Body of pancreas (tissue), 4 donors: ENCODE results near the gene LETM1. TPM values are rescaled to one million over a fixed set of nuclear protein-coding genes. Genes with fewer than 3 reads are reported as not detected.

Experiments used
- ATAC-seq: fragments of 150-250 bp; one replicate; pipeline ENCODE4 v1.9.1; 2016
- DNase-seq, 4 donors: peaks; one replicate each; pipeline ENCODE4 v3.0.0-alpha.2; 2019
- H3K27ac ChIP-seq, 4 donors: fragments of 200-600 bp; sonication (generic); 1 replicate in 3 of 4; 2 replicates in 1 of 4; pipeline versions ENCODE4 v1.5.1 to v1.6.1; 2016 to 2019; ENCODE audit warnings: mild to moderate bottlenecking in 1 of 4, mixed read lengths in 1 of 4, moderate library complexity in 1 of 4
- H3K27me3 ChIP-seq, 2 donors: fragments of 200-600 bp; sonication (generic); one replicate each; pipeline ENCODE4 v1.6.0; 2016; ENCODE audit warnings: mild to moderate bottlenecking in 1 of 2
- H3K36me3 ChIP-seq, 2 donors: fragments of 200-600 bp; sonication (generic); replicated peaks in 1 of 2; 2 replicates each; pipeline ENCODE4 v1.5.1; 2016; ENCODE audit warnings: low read depth in 2 of 2; ENCODE audit not compliant: insufficient read depth in 1 of 2
- H3K4me1 ChIP-seq: fragments of 200-600 bp; sonication (generic); one replicate; pipeline ENCODE4 v1.6.0; 2016
- H3K4me3 ChIP-seq, 2 donors: fragments of 200-600 bp; sonication (generic); 1 replicate in 1 of 2; 2 replicates in 1 of 2; pipeline ENCODE4 v1.5.1; 2016 to 2019
- H3K9me3 ChIP-seq, 3 donors: fragments of 200-600 bp; sonication (generic); 1 replicate in 2 of 3; 2 replicates in 1 of 3; pipeline ENCODE4 v1.5.1; 2016
- POLR2A ChIP-seq, 3 donors: fragments of 450-650 bp; IDR thresholded peaks; one replicate each; pipeline ENCODE4 v1.6.1; 2016; ENCODE audit warnings: antibody characterized with exemption in 3 of 3, mild to moderate bottlenecking in 2 of 3
- WGBS, 2 donors: methylation state at CpG; one replicate each; pipeline ENCODE4 v1.1.5; 2017; 5-methylcytosine and 5-hydroxymethylcytosine counted together
- intact Hi-C: fragments of 100-400 bp; cut with DNase I; formaldehyde crosslinking; loops from one replicate; pipeline ENCODE4 v1.15.1; 2023
- total RNA-seq, 2 donors: library from RNA; depleted of rRNA; stranded (reverse); fragments of >200 nt; gene quantifications; one replicate each; pipeline ENCODE4 v1.1.0, GENCODE V29; 2016
- TF ChIP-seq, protein P1 (sequence below), 7 experiments: fragments of 450-650 bp in 4 of 7; fragments of 200-600 bp in 3 of 7; sonication (generic) in 3 of 7; IDR thresholded peaks; one replicate each; pipeline ENCODE4 v1.5.1; 2016 to 2019; ENCODE audit warnings: antibody characterized with exemption in 7 of 7

LETM1 gene
- total RNA-seq, 2 donors from 2014 or later: 23.3 to 52.4 TPM

- TF ChIP-seq POLR2A (IDR thresholded peaks at IDR 0.05): no peak
- TF ChIP-seq, protein P1, sequence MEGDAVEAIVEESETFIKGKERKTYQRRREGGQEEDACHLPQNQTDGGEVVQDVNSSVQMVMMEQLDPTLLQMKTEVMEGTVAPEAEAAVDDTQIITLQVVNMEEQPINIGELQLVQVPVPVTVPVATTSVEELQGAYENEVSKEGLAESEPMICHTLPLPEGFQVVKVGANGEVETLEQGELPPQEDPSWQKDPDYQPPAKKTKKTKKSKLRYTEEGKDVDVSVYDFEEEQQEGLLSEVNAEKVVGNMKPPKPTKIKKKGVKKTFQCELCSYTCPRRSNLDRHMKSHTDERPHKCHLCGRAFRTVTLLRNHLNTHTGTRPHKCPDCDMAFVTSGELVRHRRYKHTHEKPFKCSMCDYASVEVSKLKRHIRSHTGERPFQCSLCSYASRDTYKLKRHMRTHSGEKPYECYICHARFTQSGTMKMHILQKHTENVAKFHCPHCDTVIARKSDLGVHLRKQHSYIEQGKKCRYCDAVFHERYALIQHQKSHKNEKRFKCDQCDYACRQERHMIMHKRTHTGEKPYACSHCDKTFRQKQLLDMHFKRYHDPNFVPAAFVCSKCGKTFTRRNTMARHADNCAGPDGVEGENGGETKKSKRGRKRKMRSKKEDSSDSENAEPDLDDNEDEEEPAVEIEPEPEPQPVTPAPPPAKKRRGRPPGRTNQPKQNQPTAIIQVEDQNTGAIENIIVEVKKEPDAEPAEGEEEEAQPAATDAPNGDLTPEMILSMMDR (IDR thresholded peaks at IDR 0.05): peak in 5 of 7 experiments; percentile 13 to 32 (median 26)
- no peaks in the 10 kb centered on the region for H3K27me3 ChIP-seq
- H3K4me1 ChIP-seq: peaks cover 82% of the 10 kb centered on the region
Observed at GRCh38 chr4:1767770-1768366, 88.1 kb downstream of the LETM1 start.

DNA sequence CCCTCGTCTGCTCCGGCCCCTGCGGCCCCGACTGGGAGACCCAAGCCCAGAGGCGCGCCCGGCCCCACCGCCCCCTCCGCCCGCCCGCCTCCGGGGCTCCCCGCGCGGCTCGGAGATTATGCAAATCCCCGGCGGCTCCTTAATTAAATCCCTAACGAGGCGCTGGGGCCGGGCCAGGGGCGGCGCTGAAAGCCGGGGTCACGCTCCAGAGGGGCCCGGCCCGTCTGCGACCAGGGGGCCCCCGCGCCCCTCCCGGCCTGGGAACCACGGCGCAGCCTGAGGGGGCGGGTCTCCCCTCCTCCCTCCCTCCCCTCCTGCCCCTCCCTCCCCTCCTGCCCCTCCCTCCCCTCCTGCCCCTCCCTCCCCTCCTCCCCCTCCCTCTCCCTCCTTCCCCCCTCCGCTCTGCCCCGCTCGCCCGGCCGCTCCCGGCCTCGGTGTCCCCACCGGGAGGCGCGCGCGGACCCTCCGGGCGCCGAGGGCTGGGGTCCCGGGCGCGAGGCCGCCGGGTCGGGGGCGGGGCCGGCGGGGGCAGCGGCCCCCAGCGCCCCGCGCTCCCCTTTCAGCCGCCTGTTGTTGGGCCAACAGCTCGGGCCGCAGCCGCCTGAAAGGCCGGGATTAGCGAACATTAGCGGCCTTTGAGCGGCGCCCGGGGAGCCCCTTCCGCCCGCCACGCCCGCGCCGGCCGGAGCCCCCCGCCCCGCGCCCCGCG, 88.7 kb downstream of the LETM1 start:
- peak overlapping the region; percentile 81 to 93 (median 90) for H3K27ac ChIP-seq
- peak in 3 of 4 donors; percentile 37 to 46 (median 45) for DNase-seq
- intact Hi-C loops: no loop called here
- H3K27me3 ChIP-seq: no peaks in the 10 kb centered on the region
- 0% methylated on average over 41 of the region's 84 CpGs; no CpG with 5 or more reads in 1 of the 2 donors for WGBS, 2 donors
- TF ChIP-seq POLR2A (IDR thresholded peaks at IDR 0.05): no peak
- TF ChIP-seq, protein P1 (IDR thresholded peaks at IDR 0.05): no peak
- H3K9me3 ChIP-seq: no peaks in the 10 kb centered on the region
- ATAC-seq: peak; percentile 15
- H3K4me1 ChIP-seq: peaks cover 82% of the 10 kb centered on the region
- no peaks in the 10 kb centered on the region for H3K36me3 ChIP-seq
- peak overlapping the region in 1 of 2 donors; percentile 25 for H3K4me3 ChIP-seq

More at GRCh38 chr4:1767770-1768366, 88.1 kb downstream of the LETM1 start:
- peak; percentile 60 to 65 (median 64) for DNase-seq
- Histone ChIP-seq H3K9me3 (no peaks in the 10 kb centered on the region), H3K27ac (peak overlapping the region; percentile 81 to 93 (median 90)), H3K4me3 (no peak overlapping the region), H3K36me3 (no peaks in the 10 kb centered on the region)
- intact Hi-C loops: no loop called here
- ATAC-seq: peak; percentile 34
- WGBS, 2 donors: 19 to 51% methylated on average over 10 to 23 of the region's 32 CpGs

- Histone ChIP-seq H3K36me3 (no peaks in the 10 kb centered on the region), H3K27me3 (no peaks in the 10 kb centered on the region), H3K9me3 (no peaks in the 10 kb centered on the region), H3K4me3 (peak overlapping the region in 1 of 2 donors; percentile 25), H3K27ac (peak overlapping the region; percentile 81 to 93 (median 90)), H3K4me1 (peaks cover 76% of the 10 kb centered on the region)
- 32% methylated on average over 35 of the region's 41 CpGs; no CpG with 5 or more reads in 1 of the 2 donors for WGBS, 2 donors
- peak; percentile 45 for ATAC-seq
- DNase-seq: peak; percentile 41 to 63 (median 53)
- intact Hi-C loops: no loop called here
- TF ChIP-seq, protein P1 (IDR thresholded peaks at IDR 0.05): no peak
- peak in 2 of 3 donors; percentile 32 to 48 for TF ChIP-seq POLR2A (IDR thresholded peaks at IDR 0.05)
Observed at GRCh38 chr4:1766106-1767060, 89.6 kb downstream of the LETM1 start.

- no peak for TF ChIP-seq POLR2A (IDR thresholded peaks at IDR 0.05)
- TF ChIP-seq, protein P1 (IDR thresholded peaks at IDR 0.05): no peak
- Histone ChIP-seq H3K9me3 (no peaks in the 10 kb centered on the region), H3K36me3 (no peaks in the 10 kb centered on the region), H3K27me3 (no peaks in the 10 kb centered on the region), H3K4me3 (no peak overlapping the region), H3K27ac (peak overlapping the region; percentile 81 to 93 (median 90)), H3K4me1 (peaks cover 67% of the 10 kb centered on the region)
- DNase-seq (no peak), ATAC-seq (no peak)
- intact Hi-C loops: no loop called here
- WGBS, 2 donors: 68 to 69% methylated on average over 9 to 10 of the region's 10 CpGs
Observed at GRCh38 chr4:1765409-1766072, 90.4 kb downstream of the LETM1 start.
